VCaP (cell line): ENCODE results near the gene PDE4D.

ENCODE experiments used
- H3K27ac ChIP-seq: fragments of 450-650 bp; 2 replicates; pipeline ENCODE4 v1.5.1; 2017
- CTCF ChIP-seq: fragments of 450-650 bp; conservative IDR thresholded peaks from 2 replicates; pipeline ENCODE4 v1.5.1; 2017; ENCODE audit warnings: mild to moderate bottlenecking, moderate library complexity

Gene PDE4D

DNA sequence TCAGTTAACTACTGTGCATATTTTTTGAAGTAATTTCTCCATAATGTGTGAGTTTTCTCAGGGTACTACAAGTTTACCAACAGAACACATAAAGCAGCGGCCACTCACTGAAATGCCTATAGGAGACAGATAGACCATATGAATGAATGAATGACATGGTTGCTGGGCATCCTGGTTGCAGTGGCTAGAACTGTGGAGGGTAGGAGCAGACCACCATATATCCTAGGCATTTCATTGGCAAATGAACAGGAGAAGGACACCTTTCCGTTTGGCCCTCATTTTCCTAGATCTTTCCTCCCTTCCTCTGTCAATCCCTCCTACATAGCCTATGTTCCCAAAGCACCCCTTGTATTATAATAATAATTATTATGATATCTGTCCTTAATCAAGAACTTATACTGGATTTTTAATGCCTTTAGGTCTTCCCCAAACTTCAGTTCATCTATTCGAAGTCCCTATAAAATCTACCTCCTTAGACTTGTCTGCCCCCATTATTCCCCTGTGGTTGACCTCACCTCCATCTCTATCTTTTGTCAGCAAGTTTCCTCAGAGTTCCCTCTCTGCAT is 838.5 kb downstream of the PDE4D start:
- H3K27ac ChIP-seq, result no peak overlapping the region
- no peak for TF ChIP-seq CTCF

GRCh38 chr5:59051951-59052350 is 841.6 kb downstream of the PDE4D start:
- no peak for TF ChIP-seq CTCF
- no peak overlapping the region for H3K27ac ChIP-seq

GRCh38 chr5:59049095-59049494 is 844.4 kb downstream of the PDE4D start:
- TF ChIP-seq CTCF, result no peak
- peak overlapping the region; percentile 21; the same call in 1 of the 2 replicates for H3K27ac ChIP-seq

DNA sequence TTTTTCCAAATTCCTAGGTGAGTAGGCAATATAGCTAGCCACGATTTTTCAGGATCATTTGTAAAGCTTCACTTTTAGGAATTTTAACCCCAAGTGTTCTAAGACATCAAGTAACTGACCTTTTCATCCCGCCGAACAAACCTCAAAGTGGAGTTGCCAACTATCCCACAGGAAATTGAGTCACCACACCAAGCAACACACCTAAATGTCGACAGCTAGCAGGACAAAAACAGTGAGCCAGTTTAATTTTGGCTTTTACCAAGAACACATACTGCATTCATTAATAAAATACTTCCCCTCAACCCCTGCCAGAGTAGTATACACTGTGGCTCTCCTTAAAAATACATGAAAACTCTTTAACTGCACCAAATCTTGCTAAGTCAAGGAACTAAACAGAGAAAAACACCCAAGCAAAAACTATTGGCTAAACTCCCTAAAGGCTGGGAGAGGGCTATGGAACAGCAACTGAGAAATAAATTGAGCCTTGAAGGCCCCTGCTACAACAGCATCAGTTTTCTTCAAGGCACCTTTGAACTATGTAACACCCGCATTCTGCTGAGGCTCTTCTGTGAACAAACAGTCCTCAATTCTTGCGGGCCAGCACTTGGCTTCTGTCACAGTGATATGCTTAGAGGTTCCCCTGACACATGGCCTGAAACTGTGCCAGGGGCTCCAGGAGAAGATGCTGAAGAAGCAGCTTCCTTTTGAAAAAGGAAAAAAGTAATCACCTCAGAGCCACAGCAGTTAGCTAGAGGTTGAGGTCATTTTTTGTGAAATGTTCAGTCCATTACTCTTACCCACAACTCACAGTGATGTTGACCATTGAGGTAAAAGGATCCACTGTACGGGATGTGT is 851.1 kb downstream of the PDE4D start:
- no peak overlapping the region for H3K27ac ChIP-seq
- TF ChIP-seq CTCF, result no peak

- no peak overlapping the region for H3K27ac ChIP-seq
- TF ChIP-seq CTCF, result no peak
These were observed 852.2 kb downstream of the PDE4D start for GRCh38 chr5:59041355-59041754.

GRCh38 chr5:59040804-59041201 is 852.7 kb downstream of the PDE4D start:
- no peak for TF ChIP-seq CTCF
- peak overlapping the region; percentile 4; the same call in 1 of the 2 replicates for H3K27ac ChIP-seq

DNA sequence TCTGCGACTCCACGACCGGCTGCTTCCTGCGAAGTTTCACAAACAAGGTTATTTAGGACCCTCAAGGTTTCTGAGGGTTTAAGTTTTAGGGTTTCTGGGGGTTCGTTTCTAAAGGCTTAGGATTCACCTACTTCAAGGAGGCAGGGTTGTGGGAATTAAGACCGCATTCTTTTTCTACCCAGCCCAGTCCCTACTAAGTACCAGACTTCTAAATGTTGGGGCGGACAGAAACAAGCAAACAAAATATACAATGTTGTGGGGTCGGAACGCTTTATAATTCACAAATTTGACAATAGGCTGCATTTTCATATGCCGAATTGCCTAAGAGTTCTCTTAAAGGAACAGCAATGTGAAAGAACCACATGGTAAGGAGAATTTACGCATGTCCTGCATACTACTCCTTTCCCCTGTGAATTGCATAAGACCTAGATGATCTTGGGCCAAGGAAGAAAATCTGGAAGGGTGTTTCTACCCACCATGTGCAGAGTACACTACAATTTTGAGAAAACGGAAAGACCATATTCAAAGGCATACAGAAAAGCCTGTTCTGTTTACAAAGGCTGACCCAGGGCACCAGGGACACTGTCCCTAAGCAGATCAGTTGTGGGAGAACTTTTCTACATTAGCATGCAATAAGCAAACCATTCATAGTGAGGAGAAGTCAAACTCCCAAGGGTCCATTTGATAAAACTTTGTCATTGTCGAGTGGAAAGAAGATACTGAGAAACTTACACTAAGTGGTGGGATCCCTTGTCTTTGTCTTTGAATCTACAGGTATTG is 853.3 kb downstream of the PDE4D start:
- TF ChIP-seq CTCF, result no peak
- H3K27ac ChIP-seq, result peak overlapping the region; percentile 4; the same call in 1 of the 2 replicates
